ENCODE measurements around the gene CLIC3.

Gene CLIC3

GRCh38 chr9:136949239-136949816 is 47.0 kb downstream of the CLIC3 start:
- DNase-seq: no peak

- no peak for DNase-seq
These were observed 48.3 kb downstream of the CLIC3 start for GRCh38 chr9:136947955-136948510.

- no peak for DNase-seq
These were observed 49.1 kb downstream of the CLIC3 start for GRCh38 chr9:136947028-136947891.

- no peak for DNase-seq
These were observed 49.9 kb downstream of the CLIC3 start for GRCh38 chr9:136946228-136947027.

GRCh38 chr9:136945333-136946227 is 50.8 kb downstream of the CLIC3 start:
- no peak for DNase-seq
